ENCODE measurements around the gene OR5I1. TPM values are rescaled to one million over a fixed set of nuclear protein-coding genes. Genes with fewer than 3 reads are reported as not detected.

OR5I1 gene
- not detected for polyA plus RNA-seq (2012; ENCODE audit: low read depth, missing spikeins)

DNA sequence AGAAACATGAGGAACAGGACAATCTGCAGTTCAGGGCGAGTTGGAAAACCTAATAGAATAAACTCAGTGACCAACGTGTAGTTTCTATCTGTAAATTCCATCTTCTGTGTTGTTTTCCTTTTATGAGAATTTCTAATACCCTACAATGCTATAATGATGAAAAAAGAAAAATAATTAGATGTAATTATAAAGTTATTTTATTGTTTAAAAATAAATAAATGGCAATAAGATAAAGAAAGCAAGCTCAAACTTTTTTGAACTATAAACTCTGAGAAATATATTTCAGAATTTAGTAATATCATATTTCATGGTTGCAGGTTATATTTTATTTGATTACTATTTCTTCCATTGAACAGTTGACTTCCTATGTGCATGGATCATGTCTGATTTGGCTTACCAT lies at the start of gene OR5I1:
Gene OR5I1, minus strand, starts transcription at position 101 of the 400 bp plus-strand sequence. Its CDS starts 0 bp downstream, at position 101.
- DNase-seq (ENCODE audit: insufficient read length, low spot score) = no peak
- no peak for TF ChIP-seq PAX5 (IDR thresholded peaks at IDR 0.05; ENCODE audit: insufficient read depth, low read length, severe bottlenecking)
- no peak for TF ChIP-seq POU2F2 (IDR thresholded peaks at IDR 0.05; ENCODE audit: low read depth, low read length)
- no peak for TF ChIP-seq POLR2AphosphoS5 (IDR thresholded peaks at IDR 0.05; ENCODE audit: low read depth, low read length)
- no peak for TF ChIP-seq POLR2A (IDR thresholded peaks at IDR 0.05; ENCODE audit: low read depth, low read length)
- no peak for TF ChIP-seq TAF1 (IDR thresholded peaks at IDR 0.05; ENCODE audit: low read depth, low read length)
- TF ChIP-seq SPI1 (IDR thresholded peaks at IDR 0.05; ENCODE audit: low read depth, low read length) = no peak
- no peak for FAIRE-seq

DNA sequence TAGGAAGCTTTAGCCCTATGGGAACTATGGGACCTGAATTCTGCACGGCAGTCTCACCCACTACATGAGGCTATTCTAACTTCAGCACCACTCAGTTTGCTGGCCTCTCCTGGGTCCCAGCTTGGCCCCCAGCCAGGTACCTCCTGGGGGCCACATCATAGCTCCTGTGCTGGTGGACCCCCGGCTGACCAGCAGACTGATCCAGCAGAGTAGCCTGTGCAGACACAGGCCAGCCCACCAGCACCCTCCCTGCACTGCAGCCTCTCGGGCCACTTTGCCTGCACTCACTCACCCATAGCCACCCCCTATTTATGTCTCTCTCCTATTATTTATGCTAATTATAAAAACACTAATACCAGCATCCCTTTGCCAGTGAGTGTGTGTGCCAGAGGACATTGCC lies 34.7 kb upstream of the OR5I1 start:
- FAIRE-seq = no peak
- no peak for DNase-seq (ENCODE audit: insufficient read length, low spot score)
- TF ChIP-seq POU2F2 (IDR thresholded peaks at IDR 0.05; ENCODE audit: low read depth, low read length) (no peak), POLR2A (IDR thresholded peaks at IDR 0.05; ENCODE audit: low read depth, low read length) (no peak), TAF1 (IDR thresholded peaks at IDR 0.05; ENCODE audit: low read depth, low read length) (no peak), SPI1 (IDR thresholded peaks at IDR 0.05; ENCODE audit: low read depth, low read length) (no peak), POLR2AphosphoS5 (IDR thresholded peaks at IDR 0.05; ENCODE audit: low read depth, low read length) (no peak), PAX5 (IDR thresholded peaks at IDR 0.05; ENCODE audit: insufficient read depth, low read length, severe bottlenecking) (no peak)

DNA sequence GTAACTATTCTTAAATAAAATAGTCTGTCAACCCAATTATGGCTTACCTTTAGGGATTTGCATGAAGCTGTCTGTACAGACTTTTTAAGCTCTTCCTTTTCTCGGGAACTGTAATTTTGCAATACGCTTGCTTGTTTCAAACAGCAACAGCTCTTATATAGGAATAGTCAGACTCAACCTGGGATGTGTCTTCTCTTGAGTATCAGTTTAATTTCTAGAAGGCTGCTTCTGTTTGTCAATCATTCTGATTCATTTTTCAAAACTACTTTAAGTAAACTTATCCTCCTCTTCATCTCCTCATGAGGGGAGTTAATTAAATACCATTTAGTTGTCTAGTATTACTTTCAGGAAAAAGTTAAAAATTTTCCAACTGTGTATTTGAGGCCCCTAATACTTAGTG lies 33.6 kb upstream of the OR5I1 start, which contains the start of gene OR10AG1:
Gene OR10AG1, minus strand, starts transcription at position 101 of the 400 bp plus-strand sequence. Its CDS starts 38 bp downstream, at position 63.
- TF ChIP-seq SPI1 (IDR thresholded peaks at IDR 0.05; ENCODE audit: low read depth, low read length) (no peak), POU2F2 (IDR thresholded peaks at IDR 0.05; ENCODE audit: low read depth, low read length) (no peak), TAF1 (IDR thresholded peaks at IDR 0.05; ENCODE audit: low read depth, low read length) (no peak), PAX5 (IDR thresholded peaks at IDR 0.05; ENCODE audit: insufficient read depth, low read length, severe bottlenecking) (no peak), POLR2A (IDR thresholded peaks at IDR 0.05; ENCODE audit: low read depth, low read length) (no peak)
- DNase-seq (ENCODE audit: insufficient read length, low spot score) = no peak
- FAIRE-seq = no peak

DNA sequence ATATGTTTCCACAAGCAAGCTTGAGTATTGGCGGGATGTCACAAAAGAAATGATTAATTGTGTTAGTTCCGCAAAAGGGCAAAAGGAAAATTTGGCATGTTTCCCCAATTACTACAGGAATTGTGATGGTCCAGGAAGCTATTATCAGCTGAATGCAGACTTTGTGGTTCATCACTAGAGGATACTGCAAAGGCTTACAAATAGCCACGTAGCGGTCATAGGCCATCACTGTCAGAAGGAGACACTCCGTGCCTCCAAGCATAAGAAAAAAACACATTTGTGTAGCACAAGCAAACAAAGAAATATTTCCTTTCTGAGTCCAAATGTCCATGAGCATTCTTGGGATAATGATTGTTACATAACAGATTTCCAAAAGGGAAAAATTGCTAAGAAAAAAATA lies 31.7 kb upstream of the OR5I1 start:
- FAIRE-seq (no peak), DNase-seq (ENCODE audit: insufficient read length, low spot score) (no peak)
- TF ChIP-seq PAX5 (IDR thresholded peaks at IDR 0.05; ENCODE audit: insufficient read depth, low read length, severe bottlenecking) (no peak), SPI1 (IDR thresholded peaks at IDR 0.05; ENCODE audit: low read depth, low read length) (no peak), POLR2AphosphoS5 (IDR thresholded peaks at IDR 0.05; ENCODE audit: low read depth, low read length) (no peak), POU2F2 (IDR thresholded peaks at IDR 0.05; ENCODE audit: low read depth, low read length) (no peak), POLR2A (IDR thresholded peaks at IDR 0.05; ENCODE audit: low read depth, low read length) (no peak), TAF1 (IDR thresholded peaks at IDR 0.05; ENCODE audit: low read depth, low read length) (no peak)

DNA sequence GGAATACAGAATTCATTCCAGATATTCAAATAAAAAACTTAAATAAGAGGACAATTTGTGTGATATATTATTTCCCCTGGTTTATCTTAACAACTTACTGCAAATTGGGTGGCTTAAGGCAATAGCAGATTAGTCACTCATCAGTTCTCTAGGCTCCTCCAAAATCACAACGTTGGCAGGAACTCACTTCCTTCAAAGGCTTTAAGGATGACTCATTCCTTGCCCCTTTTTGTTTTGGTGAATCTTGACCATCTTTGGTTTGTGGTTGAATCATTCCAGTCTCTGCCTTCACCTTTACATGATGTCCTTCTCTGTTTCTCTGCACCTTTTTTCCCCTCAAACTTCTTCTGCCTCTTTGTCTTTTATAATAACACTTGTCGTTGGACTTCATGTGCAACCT lies 30.2 kb upstream of the OR5I1 start:
- FAIRE-seq (no peak), DNase-seq (ENCODE audit: insufficient read length, low spot score) (no peak)
- TF ChIP-seq PAX5 (IDR thresholded peaks at IDR 0.05; ENCODE audit: insufficient read depth, low read length, severe bottlenecking) (no peak), SPI1 (IDR thresholded peaks at IDR 0.05; ENCODE audit: low read depth, low read length) (no peak)

DNA sequence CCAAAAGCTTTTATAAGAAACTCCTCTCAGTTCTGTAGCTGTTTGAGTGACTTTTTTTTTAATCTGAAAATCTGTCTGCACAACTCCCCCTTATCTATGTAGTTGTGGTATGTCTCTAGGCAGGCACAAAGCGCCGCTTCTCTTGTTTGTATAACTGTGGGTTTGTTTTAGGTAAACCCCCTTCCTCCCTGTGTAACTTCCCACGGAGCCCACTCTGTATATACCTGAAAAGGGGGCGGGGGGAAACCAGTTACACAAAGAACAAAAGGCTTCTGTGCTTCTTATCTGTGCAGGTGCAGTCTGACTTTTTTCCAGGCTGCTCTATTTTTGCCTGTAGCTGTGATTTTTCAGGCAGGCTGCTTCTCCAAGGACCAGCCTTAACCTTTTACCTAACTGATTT lies 20.3 kb upstream of the OR5I1 start:
- FAIRE-seq (no peak), DNase-seq (ENCODE audit: insufficient read length, low spot score) (no peak)
- no peak for TF ChIP-seq SPI1 (IDR thresholded peaks at IDR 0.05; ENCODE audit: low read depth, low read length)
- TF ChIP-seq POLR2A (IDR thresholded peaks at IDR 0.05; ENCODE audit: low read depth, low read length) = no peak
- TF ChIP-seq POU2F2 (IDR thresholded peaks at IDR 0.05; ENCODE audit: low read depth, low read length) = no peak
- TF ChIP-seq TAF1 (IDR thresholded peaks at IDR 0.05; ENCODE audit: low read depth, low read length) = no peak
- TF ChIP-seq POLR2AphosphoS5 (IDR thresholded peaks at IDR 0.05; ENCODE audit: low read depth, low read length) = no peak
- no peak for TF ChIP-seq PAX5 (IDR thresholded peaks at IDR 0.05; ENCODE audit: insufficient read depth, low read length, severe bottlenecking)

DNA sequence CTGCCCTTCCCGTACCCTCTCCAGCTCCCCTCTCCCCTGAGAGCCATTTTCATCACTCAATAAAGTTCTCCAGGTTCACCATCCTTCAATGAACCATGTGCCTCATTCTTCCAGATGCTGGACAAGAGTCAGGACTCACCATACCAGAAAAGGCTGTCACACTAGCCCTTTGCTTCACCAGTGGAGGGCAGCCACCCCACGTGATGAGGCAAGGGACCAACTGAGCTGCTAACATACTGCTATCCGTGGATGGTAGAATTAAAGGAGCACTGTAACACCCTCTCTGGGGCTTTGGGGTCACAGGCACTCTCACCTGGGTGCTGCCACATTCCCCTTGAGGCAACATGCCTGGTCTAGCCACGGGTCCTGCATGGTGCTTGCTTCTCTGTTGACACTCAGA lies 13.1 kb upstream of the OR5I1 start:
- FAIRE-seq = no peak
- TF ChIP-seq POU2F2 (IDR thresholded peaks at IDR 0.05; ENCODE audit: low read depth, low read length) = no peak
- no peak for TF ChIP-seq SPI1 (IDR thresholded peaks at IDR 0.05; ENCODE audit: low read depth, low read length)
- no peak for TF ChIP-seq PAX5 (IDR thresholded peaks at IDR 0.05; ENCODE audit: insufficient read depth, low read length, severe bottlenecking)
- TF ChIP-seq TAF1 (IDR thresholded peaks at IDR 0.05; ENCODE audit: low read depth, low read length) = no peak
- no peak for TF ChIP-seq POLR2A (IDR thresholded peaks at IDR 0.05; ENCODE audit: low read depth, low read length)
- TF ChIP-seq POLR2AphosphoS5 (IDR thresholded peaks at IDR 0.05; ENCODE audit: low read depth, low read length) = no peak
- DNase-seq (ENCODE audit: insufficient read length, low spot score) = no peak

DNA sequence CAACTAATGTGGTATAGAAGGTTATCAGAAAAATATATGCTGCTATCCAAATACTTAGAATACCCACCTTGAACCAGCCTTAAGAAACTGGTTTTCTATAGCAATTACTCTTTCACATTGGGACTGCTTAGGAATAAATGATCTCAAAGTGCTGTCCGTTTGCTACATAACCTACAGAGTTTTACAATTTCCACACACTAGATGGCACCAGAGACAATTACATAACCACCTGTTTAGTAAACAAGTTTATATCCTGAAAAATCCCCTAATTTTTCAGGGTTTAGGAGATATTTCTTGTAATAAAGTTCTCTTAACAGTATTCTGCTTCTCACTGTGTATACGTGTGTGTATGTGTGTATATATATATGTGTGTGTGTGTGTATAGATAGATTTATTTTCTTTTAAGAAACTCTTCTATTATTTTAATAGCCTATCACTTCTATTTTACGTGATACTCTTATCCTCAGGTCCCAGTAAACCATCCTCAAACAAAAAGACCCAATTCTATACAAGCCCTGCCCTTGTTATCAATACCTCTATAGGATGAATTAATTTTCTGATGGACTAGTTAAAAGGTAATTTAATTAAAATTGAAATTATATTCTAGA lies 6.7 kb upstream of the OR5I1 start:
- DNase-seq (ENCODE audit: insufficient read length, low spot score) = no peak
- TF ChIP-seq POU2F2 (IDR thresholded peaks at IDR 0.05; ENCODE audit: low read depth, low read length) = no peak
- FAIRE-seq = no peak

DNA sequence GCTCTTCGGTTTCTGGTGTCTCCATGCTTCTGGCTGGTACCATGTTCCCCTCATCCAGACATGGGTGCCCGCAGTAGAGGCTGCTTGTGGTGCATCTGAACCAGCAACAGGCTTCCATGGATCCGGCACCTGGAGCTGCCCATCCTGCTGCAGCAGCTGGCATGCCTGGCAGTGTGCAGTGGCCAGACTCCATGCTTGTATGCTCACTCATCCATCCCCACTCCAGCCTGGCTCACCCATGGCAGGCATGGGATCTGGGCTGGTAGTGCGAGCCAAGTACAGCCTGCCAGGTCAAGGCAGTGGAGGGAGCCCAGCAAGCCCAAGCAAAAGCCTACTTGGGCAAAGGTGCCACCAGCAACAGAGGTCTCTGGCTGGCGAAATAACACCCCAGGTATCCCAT lies 15.7 kb downstream of the OR5I1 start:
- DNase-seq (ENCODE audit: insufficient read length, low spot score) (no peak), FAIRE-seq (no peak)
- TF ChIP-seq TAF1 (IDR thresholded peaks at IDR 0.05; ENCODE audit: low read depth, low read length) (no peak), PAX5 (IDR thresholded peaks at IDR 0.05; ENCODE audit: insufficient read depth, low read length, severe bottlenecking) (no peak), POU2F2 (IDR thresholded peaks at IDR 0.05; ENCODE audit: low read depth, low read length) (no peak), POLR2AphosphoS5 (IDR thresholded peaks at IDR 0.05; ENCODE audit: low read depth, low read length) (no peak), POLR2A (IDR thresholded peaks at IDR 0.05; ENCODE audit: low read depth, low read length) (no peak), SPI1 (IDR thresholded peaks at IDR 0.05; ENCODE audit: low read depth, low read length) (no peak)

DNA sequence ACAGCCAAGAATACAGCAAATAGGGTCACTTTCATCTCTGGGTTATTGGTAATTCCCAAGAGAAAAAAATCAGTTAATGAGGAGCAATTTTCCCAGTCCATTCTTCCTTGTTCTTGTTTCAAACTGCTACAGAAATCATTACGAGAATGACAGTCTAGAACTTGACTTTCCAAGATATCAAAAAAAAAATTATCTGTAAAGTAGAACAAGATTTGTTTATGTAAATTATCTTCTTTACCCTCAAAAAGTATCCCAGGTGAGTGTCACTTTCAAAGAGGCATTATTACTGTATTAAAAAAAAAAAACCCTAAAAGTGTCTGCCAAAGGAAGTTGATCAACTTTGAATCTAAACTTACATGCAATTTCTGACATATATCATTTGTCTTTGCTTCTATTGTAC lies 21.7 kb downstream of the OR5I1 start, which contains the start of gene OR5W2:
Gene OR5W2, minus strand, starts transcription at position 101 of the 400 bp plus-strand sequence. Its CDS starts 0 bp downstream, at position 101.
- TF ChIP-seq SPI1 (IDR thresholded peaks at IDR 0.05; ENCODE audit: low read depth, low read length) = no peak
- TF ChIP-seq POLR2A (IDR thresholded peaks at IDR 0.05; ENCODE audit: low read depth, low read length) = no peak
- TF ChIP-seq POU2F2 (IDR thresholded peaks at IDR 0.05; ENCODE audit: low read depth, low read length) = no peak
- TF ChIP-seq POLR2AphosphoS5 (IDR thresholded peaks at IDR 0.05; ENCODE audit: low read depth, low read length) = no peak
- TF ChIP-seq TAF1 (IDR thresholded peaks at IDR 0.05; ENCODE audit: low read depth, low read length) = no peak
- no peak for TF ChIP-seq PAX5 (IDR thresholded peaks at IDR 0.05; ENCODE audit: insufficient read depth, low read length, severe bottlenecking)
- FAIRE-seq (no peak), DNase-seq (ENCODE audit: insufficient read length, low spot score) (no peak)

All from GM12891 (cell line).